Ishikawa (cell line): Measurements from ENCODE around the gene FAM149A.

Experiments used
- CEBPB ChIP-seq: IDR thresholded peaks from 2 replicates; pipeline ENCODE4 v1.6.1; 2012
- CREB1 ChIP-seq: IDR thresholded peaks from 2 replicates; pipeline ENCODE4 v1.6.1; 2012; ENCODE audit warnings: low read depth
- EGR1 ChIP-seq: IDR thresholded peaks from 2 replicates; pipeline ENCODE4 v1.6.1; 2012
- EP300 ChIP-seq: IDR thresholded peaks from 2 replicates; pipeline ENCODE4 v1.6.1; 2012; ENCODE audit warnings: borderline replicate concordance
- FOXM1 ChIP-seq: IDR thresholded peaks from 2 replicates; pipeline ENCODE4 v1.6.1; 2012; ENCODE audit warnings: low read depth, borderline replicate concordance
- NFIC ChIP-seq: IDR thresholded peaks from 2 replicates; pipeline ENCODE4 v1.6.1; 2012
- RAD21 ChIP-seq: IDR thresholded peaks from 2 replicates; pipeline ENCODE4 v1.6.1; 2012; ENCODE audit warnings: low read depth
- TAF1 ChIP-seq: IDR thresholded peaks from 2 replicates; pipeline ENCODE4 v1.6.1; 2012; ENCODE audit warnings: low read depth, mild to moderate bottlenecking
- TCF12 ChIP-seq: IDR thresholded peaks from 2 replicates; pipeline ENCODE4 v1.6.1; 2012; ENCODE audit warnings: low read depth
- TEAD4 ChIP-seq: IDR thresholded peaks from 2 replicates; pipeline ENCODE4 v1.6.1; 2012
- YY1 ChIP-seq: IDR thresholded peaks from 2 replicates; pipeline ENCODE4 v1.6.1; 2012; ENCODE audit warnings: low read depth
- ZBTB7A ChIP-seq: IDR thresholded peaks from 2 replicates; pipeline ENCODE4 v1.6.1; 2012; ENCODE audit warnings: low read depth
- TF ChIP-seq, protein P1 (sequence below): IDR thresholded peaks from 2 replicates; pipeline ENCODE4 v1.6.1; 2012
- TF ChIP-seq, protein P2 (sequence below): IDR thresholded peaks from 2 replicates; pipeline ENCODE4 v1.6.1; 2012
- TF ChIP-seq, protein P3 (sequence below): IDR thresholded peaks from 2 replicates; pipeline ENCODE4 v1.6.1; 2012; ENCODE audit warnings: low read depth, mild to moderate bottlenecking

Gene FAM149A

DNA sequence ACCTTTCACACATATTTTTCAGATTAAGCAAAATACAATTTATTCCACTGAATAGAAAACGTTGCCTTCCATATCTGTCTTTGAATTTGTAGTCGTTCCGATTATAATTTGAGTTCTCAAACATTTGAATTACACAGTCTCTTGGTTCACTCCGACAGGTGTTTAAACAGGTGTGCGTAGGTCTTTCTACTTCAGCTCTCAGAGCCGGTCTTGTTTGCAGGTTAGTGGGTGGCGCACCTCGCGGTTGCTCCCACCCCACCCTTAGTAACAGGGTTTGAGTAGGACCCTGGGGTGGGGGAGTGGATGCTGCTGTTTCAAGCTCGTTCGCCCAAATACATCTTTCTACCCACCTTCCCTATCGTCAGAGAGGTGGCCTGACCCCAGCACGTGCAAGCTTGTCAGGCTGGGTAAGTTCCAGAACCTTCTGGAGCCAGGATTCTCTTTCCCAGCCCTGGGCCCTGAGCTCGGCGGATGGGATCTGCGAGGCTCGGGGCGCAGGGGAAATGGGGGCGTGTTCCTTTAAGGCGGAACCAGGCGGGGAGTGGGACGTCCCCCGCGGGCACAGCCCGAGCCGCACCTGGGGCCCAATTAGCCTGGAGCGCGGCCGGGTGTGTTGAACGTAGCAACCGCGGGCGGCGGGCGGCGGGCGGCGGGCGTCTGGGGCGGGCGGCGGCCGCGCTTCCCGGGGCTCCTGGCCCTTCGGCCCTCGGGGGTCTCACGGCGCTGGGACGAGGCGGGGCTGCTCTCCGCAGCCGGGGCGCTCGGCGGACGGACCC lies at the start of gene FAM149A:
Gene FAM149A, plus strand, starts transcription at position 591 of the 776 bp plus-strand sequence.
- TF ChIP-seq, protein P1, sequence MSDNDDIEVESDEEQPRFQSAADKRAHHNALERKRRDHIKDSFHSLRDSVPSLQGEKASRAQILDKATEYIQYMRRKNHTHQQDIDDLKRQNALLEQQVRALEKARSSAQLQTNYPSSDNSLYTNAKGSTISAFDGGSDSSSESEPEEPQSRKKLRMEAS: peak; percentile 50; the same call in 1 of the 2 replicates
- TF ChIP-seq TCF12: peak; percentile 27; the same call in 1 of the 2 replicates
- TF ChIP-seq CREB1: no peak

DNA sequence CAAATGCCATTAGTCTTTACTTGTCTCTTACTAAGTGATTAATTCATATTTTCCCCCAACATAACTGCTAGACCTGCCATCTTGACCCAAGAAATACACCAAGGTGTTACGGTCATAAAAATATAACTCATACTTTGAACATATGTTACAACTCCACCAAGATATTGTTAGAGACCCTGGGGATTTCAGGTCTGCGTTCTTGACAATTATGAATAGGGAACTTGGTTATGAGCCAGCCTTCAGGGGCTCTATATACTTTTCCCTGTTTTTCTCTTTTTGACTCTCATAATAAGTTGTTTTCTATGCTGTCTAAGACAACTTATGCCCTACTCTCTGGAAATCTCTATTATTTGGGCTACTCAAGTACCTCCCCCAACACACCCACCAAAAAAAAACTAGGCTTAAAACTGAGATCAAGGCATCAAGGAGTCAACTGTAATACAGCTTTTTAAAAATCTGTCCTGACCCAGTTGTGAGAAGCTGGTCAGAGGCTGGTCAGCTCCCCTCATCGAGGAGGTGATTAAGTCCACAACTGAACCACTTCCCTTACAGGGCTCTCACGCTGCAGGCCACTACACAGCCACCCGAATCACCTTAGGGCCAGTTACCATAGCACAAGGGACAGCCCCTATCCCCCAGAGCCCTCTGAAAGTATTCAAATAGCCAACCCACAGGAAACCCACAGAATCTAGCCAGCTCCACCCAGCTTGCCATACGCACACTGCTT lies 46.1 kb upstream of the FAM149A start:
- TF ChIP-seq CREB1 (no peak), TAF1 (no peak), YY1 (no peak), EGR1 (no peak), TEAD4 (no peak), TCF12 (no peak), FOXM1 (no peak)
- TF ChIP-seq, protein P2, sequence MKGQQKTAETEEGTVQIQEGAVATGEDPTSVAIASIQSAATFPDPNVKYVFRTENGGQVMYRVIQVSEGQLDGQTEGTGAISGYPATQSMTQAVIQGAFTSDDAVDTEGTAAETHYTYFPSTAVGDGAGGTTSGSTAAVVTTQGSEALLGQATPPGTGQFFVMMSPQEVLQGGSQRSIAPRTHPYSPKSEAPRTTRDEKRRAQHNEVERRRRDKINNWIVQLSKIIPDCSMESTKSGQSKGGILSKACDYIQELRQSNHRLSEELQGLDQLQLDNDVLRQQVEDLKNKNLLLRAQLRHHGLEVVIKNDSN: no peak

DNA sequence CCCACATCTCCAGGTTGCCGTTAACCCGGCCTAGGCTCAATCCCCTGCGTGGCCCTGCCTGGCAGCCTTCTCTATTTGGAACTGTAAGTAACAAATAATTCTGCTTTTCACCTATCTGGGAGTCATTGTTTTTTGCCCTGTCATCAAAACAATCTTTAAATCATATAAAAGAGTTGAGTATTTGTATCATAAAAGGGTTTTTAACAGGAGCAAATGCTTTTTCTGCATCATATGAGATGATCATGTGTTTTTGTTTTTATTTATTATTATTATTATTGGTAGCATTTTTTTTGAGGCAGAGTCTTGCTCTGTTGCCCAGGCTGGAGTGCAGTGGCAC lies 45.6 kb upstream of the FAM149A start:
- TF ChIP-seq RAD21 (no peak), TAF1 (no peak), CREB1 (no peak), FOXM1 (no peak), ZBTB7A (no peak), TCF12 (no peak), NFIC (no peak), CEBPB (no peak), YY1 (no peak), TEAD4 (no peak), EP300 (no peak), EGR1 (no peak)
- TF ChIP-seq, protein P3, sequence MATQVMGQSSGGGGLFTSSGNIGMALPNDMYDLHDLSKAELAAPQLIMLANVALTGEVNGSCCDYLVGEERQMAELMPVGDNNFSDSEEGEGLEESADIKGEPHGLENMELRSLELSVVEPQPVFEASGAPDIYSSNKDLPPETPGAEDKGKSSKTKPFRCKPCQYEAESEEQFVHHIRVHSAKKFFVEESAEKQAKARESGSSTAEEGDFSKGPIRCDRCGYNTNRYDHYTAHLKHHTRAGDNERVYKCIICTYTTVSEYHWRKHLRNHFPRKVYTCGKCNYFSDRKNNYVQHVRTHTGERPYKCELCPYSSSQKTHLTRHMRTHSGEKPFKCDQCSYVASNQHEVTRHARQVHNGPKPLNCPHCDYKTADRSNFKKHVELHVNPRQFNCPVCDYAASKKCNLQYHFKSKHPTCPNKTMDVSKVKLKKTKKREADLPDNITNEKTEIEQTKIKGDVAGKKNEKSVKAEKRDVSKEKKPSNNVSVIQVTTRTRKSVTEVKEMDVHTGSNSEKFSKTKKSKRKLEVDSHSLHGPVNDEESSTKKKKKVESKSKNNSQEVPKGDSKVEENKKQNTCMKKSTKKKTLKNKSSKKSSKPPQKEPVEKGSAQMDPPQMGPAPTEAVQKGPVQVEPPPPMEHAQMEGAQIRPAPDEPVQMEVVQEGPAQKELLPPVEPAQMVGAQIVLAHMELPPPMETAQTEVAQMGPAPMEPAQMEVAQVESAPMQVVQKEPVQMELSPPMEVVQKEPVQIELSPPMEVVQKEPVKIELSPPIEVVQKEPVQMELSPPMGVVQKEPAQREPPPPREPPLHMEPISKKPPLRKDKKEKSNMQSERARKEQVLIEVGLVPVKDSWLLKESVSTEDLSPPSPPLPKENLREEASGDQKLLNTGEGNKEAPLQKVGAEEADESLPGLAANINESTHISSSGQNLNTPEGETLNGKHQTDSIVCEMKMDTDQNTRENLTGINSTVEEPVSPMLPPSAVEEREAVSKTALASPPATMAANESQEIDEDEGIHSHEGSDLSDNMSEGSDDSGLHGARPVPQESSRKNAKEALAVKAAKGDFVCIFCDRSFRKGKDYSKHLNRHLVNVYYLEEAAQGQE: no peak
- TF ChIP-seq, protein P2: no peak
- TF ChIP-seq, protein P1: no peak

DNA sequence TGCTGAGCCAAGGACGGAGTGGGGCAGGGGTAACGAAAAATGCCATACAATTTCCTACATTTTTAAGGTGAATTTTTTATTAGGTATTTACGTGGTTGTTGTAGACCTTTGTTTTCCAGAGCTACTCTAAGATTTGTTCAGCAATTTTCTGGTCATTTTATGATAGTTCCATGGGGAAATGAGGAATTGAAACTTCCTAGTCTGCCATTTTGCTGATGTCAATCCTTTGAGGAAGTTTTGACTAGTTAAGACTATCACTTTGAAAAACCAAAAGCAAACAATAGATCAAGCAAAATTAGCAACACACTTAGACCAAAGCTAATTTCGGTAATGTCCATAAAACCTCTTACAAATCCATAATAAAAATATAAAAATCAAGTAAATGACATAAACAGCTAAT lies 42.6 kb upstream of the FAM149A start:
- TF ChIP-seq YY1 (no peak), TEAD4 (no peak)
- TF ChIP-seq, protein P1: no peak

DNA sequence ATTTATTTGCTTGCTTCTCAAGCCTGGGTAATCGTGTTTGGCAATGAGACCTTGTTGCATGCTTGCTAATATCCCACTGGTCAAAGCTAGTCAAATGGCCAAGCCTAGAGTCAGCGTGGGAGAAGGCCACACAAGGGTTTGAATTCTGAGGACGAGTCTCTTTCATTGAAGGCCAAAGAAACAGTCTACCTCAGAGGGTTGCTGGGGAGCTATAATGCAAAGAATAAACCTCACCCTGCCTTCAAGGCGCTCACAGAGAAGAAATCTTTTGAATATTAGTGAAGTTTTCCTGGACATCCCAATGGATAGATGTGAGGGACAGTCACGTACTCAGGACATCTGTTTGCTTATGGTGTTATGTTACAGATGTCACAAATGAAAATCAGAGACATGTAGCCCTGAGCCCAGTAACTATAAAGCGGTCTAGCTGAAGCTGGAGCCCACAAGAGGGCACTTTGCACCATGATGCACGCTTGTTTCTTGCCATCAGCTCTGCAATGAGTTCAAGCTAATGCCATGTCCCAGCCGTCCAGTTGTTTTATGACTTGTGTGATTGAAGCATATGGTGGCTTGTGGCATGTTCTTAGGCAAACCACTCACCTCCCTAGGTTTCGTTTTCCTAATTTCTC lies 36.6 kb upstream of the FAM149A start:
- no peak for TF ChIP-seq TEAD4
- peak; percentile 41 for TF ChIP-seq RAD21

DNA sequence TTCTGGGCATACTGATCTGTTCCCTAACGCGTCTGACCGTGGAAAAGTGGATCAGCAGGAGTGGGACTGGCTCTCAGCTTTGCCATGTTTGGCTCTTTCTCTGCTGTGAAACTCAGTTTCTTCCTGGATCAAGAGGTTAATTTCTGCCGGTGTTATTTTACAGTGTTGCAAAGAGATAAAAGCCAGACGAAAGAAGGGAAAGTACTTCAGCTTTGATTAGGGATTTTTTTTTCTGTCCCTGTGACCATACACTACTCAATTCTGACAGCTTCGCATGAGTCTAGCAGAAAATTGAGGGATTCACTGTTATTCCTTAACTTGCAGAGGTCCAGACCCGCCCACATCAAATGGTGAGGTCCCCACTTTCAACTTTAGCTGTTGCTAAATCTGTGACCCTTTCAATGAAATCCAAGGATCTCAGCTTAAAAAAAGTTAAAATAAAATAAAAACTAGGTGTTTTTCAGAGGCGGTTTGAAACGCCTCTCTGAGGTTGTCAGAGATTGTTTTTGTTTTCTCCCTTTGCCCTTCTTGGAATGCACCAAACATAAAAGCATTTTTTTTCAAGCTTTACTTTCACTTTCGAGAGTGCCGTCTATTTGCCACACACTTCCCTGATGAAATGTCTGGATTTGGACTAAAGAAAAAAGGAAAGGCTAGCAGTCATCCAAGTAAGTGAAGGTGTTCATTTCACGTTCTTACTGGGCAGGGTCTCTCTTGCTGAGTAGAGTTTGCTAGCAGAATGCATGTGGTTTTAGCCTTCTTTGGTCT lies 35.7 kb upstream of the FAM149A start, which contains the start of gene TLR3:
Gene TLR3, plus strand, starts transcription at position 576 of the 768 bp plus-strand sequence. CDS start 7,464 bp downstream, outside the sequence.
- TF ChIP-seq CEBPB: no peak
- TF ChIP-seq EP300: no peak
- TF ChIP-seq ZBTB7A: no peak
- TF ChIP-seq FOXM1: no peak
- TF ChIP-seq NFIC: no peak
- TF ChIP-seq TAF1: no peak

DNA sequence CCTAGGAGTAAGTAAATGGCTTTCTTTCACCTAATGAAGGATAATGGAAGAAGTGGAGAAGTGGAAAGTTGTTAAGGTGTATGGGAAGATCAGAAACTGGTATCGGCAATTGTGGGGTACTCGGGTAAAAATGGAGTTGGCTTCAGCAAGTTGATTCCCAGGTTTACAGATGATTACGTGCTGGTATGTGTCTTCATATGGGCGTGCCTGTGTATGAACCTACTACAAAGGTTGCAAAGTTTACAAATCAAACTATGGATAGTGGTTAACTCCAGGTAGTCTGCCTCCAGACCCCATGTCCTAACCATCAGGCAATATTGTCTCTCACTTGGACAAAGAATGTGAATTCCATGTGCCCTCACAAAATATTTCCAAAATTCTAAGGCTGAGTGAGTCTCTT lies 34.8 kb upstream of the FAM149A start:
- no peak for TF ChIP-seq CREB1
- TF ChIP-seq EP300: no peak
- TF ChIP-seq, protein P2: no peak
- TF ChIP-seq, protein P3: no peak
- TF ChIP-seq, protein P1: no peak
- TF ChIP-seq FOXM1: no peak
